GM12878 (cell line): Measurements from ENCODE around the gene ADCYAP1R1. TPM values are rescaled to one million over a fixed set of nuclear protein-coding genes. Genes with fewer than 3 reads are reported as not detected.

Experiments
- ATAC-seq: fragments of 200-7000 bp; cut with Tn5 transposase; 3 replicates; pipeline ENCODE4 v1.9.1; 2020; ENCODE audit warnings: mild to moderate bottlenecking, moderate library complexity
- BruUV-seq: library from RNA; stranded (reverse); fragments of 400-500 nt; replicated peaks from 2 replicates; lab custom pipeline; 2021; lab: Mats Ljungman, UMichigan
- CTCF ChIA-PET: fragments of 300-600 bp; sonication (Branson Sonifier 250); formaldehyde crosslinking; extraction: SDS; loops from one replicate; lab custom pipeline; 2021; ENCODE audit warnings: inconsistent platforms; lab: Yijun Ruan, JAX
- POLR2A ChIA-PET: fragments of 350-600 bp; formaldehyde crosslinking; extraction: SDS; loops from one replicate; lab custom pipeline; 2021; ENCODE audit warnings: inconsistent platforms; lab: Charles Lee
- RAD21 ChIA-PET: fragments of 300-600 bp; sonication (Branson Sonifier 250); formaldehyde crosslinking; loops from one replicate; lab custom pipeline; 2023; ENCODE audit warnings: antibody characterized with exemption; ENCODE audit not compliant: unreplicated experiment; lab: Charles Lee
- SMC1A ChIA-PET: fragments of 300-600 bp; sonication (Branson Sonifier 250); formaldehyde crosslinking; loops from one replicate; lab custom pipeline; 2023; ENCODE audit not compliant: unreplicated experiment, uncharacterized antibody; lab: Charles Lee
- DNase-seq: peaks from one replicate; pipeline ENCODE4 v3.0.0-alpha.2; 2011; ENCODE audit warnings: low read depth, low spot score
- FAIRE-seq: peaks from 3 replicates; lab custom pipeline; 2011; peaks lifted over from hg19 to GRCh38; lab: Jason Lieb, UNC
- H2AFZ ChIP-seq: 2 replicates; pipeline ENCODE4 v1.6.0; 2011; ENCODE audit warnings: low read depth, low read length, control low read depth; ENCODE audit not compliant: control insufficient read depth
- H3K27ac ChIP-seq: 2 replicates; pipeline ENCODE4 v1.5.1; 2011; ENCODE audit warnings: control low read depth; ENCODE audit not compliant: control insufficient read depth, insufficient read depth
- H3K27me3 ChIP-seq, 2 experiments: replicated peaks in 1 of 2; 2 replicates each; pipeline versions ENCODE4 v1.6.0 to v1.6.1; 2011; ENCODE audit warnings: low read length in 1 of 2; ENCODE audit not compliant: control insufficient read depth in 2 of 2, insufficient read depth in 2 of 2
- H3K36me3 ChIP-seq, 2 experiments: 2 replicates each; pipeline ENCODE4 v1.5.1; 2011; ENCODE audit warnings: low read length in 1 of 2; ENCODE audit not compliant: control insufficient read depth in 2 of 2, insufficient read depth in 2 of 2
- H3K4me1 ChIP-seq: 2 replicates; pipeline ENCODE4 v1.6.1; 2011; ENCODE audit warnings: mild to moderate bottlenecking, low read length, moderate library complexity, mixed read lengths; ENCODE audit not compliant: control insufficient read depth, insufficient read depth
- H3K4me2 ChIP-seq: 2 replicates; pipeline ENCODE4 v1.6.0; 2011; ENCODE audit warnings: control low read depth; ENCODE audit not compliant: control insufficient read depth, insufficient read depth
- H3K4me3 ChIP-seq: fragments of 200-600 bp; sonication (generic); 2 replicates; pipeline ENCODE4 v1.5.1; 2016
- H3K79me2 ChIP-seq: 2 replicates; pipeline ENCODE4 v1.6.0; 2011; ENCODE audit warnings: low read length; ENCODE audit not compliant: control insufficient read depth, insufficient read depth
- H3K9ac ChIP-seq: 2 replicates; pipeline ENCODE4 v1.8.0; 2011; ENCODE audit warnings: low read length, control low read depth, mixed read lengths; ENCODE audit not compliant: control insufficient read depth, insufficient read depth
- H3K9me3 ChIP-seq: replicated peaks from 3 replicates; pipeline ENCODE4 v1.5.1; 2011; ENCODE audit warnings: mild to moderate bottlenecking, low read length; ENCODE audit not compliant: control insufficient read depth, insufficient read depth
- H4K20me1 ChIP-seq: 2 replicates; pipeline ENCODE4 v1.6.0; 2011; ENCODE audit not compliant: control insufficient read depth, insufficient read depth
- ASH2L ChIP-seq: fragments of 300-600, 200-600 bp; sonication (generic); IDR thresholded peaks from 2 replicates; pipeline ENCODE4 v1.6.1; 2017; ENCODE audit warnings: low read depth, mild to moderate bottlenecking, borderline replicate concordance
- CBX5 ChIP-seq: sonication (generic); IDR thresholded peaks from 2 replicates; pipeline ENCODE4 v1.6.1; 2016; ENCODE audit warnings: low read depth, moderate library complexity, mild to moderate bottlenecking, inconsistent platforms
- CEBPB ChIP-seq, 2 experiments: fragments of 150-350 bp in 1 of 2; IDR thresholded peaks; 2 replicates each; pipeline ENCODE4 v1.6.1; 2012 to 2014; ENCODE audit warnings: low read depth in 2 of 2, low read length in 2 of 2, borderline replicate concordance in 1 of 2, inconsistent platforms in 1 of 2
- CREB1 ChIP-seq: IDR thresholded peaks from 2 replicates; pipeline ENCODE4 v1.6.1; 2012; ENCODE audit warnings: low read depth, mild to moderate bottlenecking, inconsistent platforms
- KAT2A ChIP-seq: conservative IDR thresholded peaks from 2 replicates; pipeline ENCODE4 v1.6.1; 2011; ENCODE audit warnings: low read depth, low read length; ENCODE audit not compliant: control insufficient read depth
- MEF2B ChIP-seq: fragments of 450-650 bp; IDR thresholded peaks from 2 replicates; pipeline ENCODE4 v1.6.1; 2018; ENCODE audit warnings: mild to moderate bottlenecking, moderate library complexity; ENCODE audit not compliant: partially characterized antibody, poor library complexity, severe bottlenecking
- SPI1 ChIP-seq: IDR thresholded peaks from 2 replicates; pipeline ENCODE4 v1.6.1; 2011; ENCODE audit warnings: low read depth, mild to moderate bottlenecking, low read length, moderate library complexity, borderline replicate concordance; ENCODE audit not compliant: insufficient read depth
- WRNIP1 ChIP-seq: IDR thresholded peaks from 2 replicates; pipeline ENCODE4 v1.6.1; 2011; ENCODE audit warnings: low read depth, low read length, improper control_type of control experiment, borderline replicate concordance
- YBX1 ChIP-seq: fragments of 450-650 bp; IDR thresholded peaks from 2 replicates; pipeline ENCODE4 v1.6.1; 2016; ENCODE audit warnings: antibody characterized with exemption
- WGBS: methylation state at CpG from one replicate; pipeline ENCODE4 v1.1.6; 2016; ENCODE audit warnings: low lambda C conversion rate; ENCODE audit not compliant: insufficient replicate concordance, insufficient coverage; ENCODE audit errors: missing lambda C conversion rate; 5-methylcytosine and 5-hydroxymethylcytosine counted together
- in situ Hi-C: fragments of 300-500 bp; cut with MboI; formaldehyde crosslinking; loops from 9 replicates; pipeline ENCODE4 v1.14.3; 2018; ENCODE audit warnings: mixed read lengths
- intact Hi-C: fragments of 100-400 bp; cut with micrococcal nuclease; formaldehyde crosslinking; loops from one replicate; pipeline ENCODE4 v1.14.2; 2022; ENCODE audit not compliant: unreplicated experiment
- polyA plus RNA-seq, 11 experiments: library from polyadenylated mRNA; depleted of rRNA in 4 of 11; unstranded in 6 of 11; stranded (reverse) in 5 of 11; fragments of >200 nt; fragmentation: Nextera tagmentation in 4 of 11; fragmentation: Illumina TruSeq in 1 of 11; extraction: Ambion mirVana in 4 of 11; extraction: Trizol in 1 of 11; gene quantifications; 1 replicate in 1 of 11; 2 replicates in 10 of 11; pipeline versions ENCODE4 v1.2.1 to v1.2.3, GENCODE V29; 2011 to 2016; ENCODE audit warnings: inconsistent platforms in 2 of 11, missing spikeins in 2 of 11, low read depth in 1 of 11
- total RNA-seq, 4 experiments: library from RNA; depleted of rRNA in 3 of 4; stranded (reverse); fragments of >200 nt in 3 of 4; fragmentation: Illumina TruSeq in 1 of 4; extraction: Trizol in 1 of 4; gene quantifications; 2 replicates each; pipeline versions ENCODE4 v1.2.1 to v1.2.3, GENCODE V29; 2013 to 2021
- TF ChIP-seq, protein P1 (sequence below): IDR thresholded peaks from 2 replicates; pipeline ENCODE4 v1.6.1; 2012; ENCODE audit warnings: low read length, inconsistent platforms
- TF ChIP-seq, protein P2 (sequence below): IDR thresholded peaks from 2 replicates; pipeline ENCODE4 v1.6.1; 2011; ENCODE audit warnings: low read depth, mild to moderate bottlenecking, low read length, moderate library complexity, borderline replicate concordance; ENCODE audit errors: extremely low read depth
- TF ChIP-seq, protein P3 (sequence below): fragments of 450-650 bp; IDR thresholded peaks from 2 replicates; pipeline ENCODE4 v1.6.1; 2016; ENCODE audit warnings: mild to moderate bottlenecking, moderate library complexity, borderline replicate concordance

Gene ADCYAP1R1
- total and polyA plus RNA-seq, 10 of the 15 experiments (the other 5 are each of a cell fraction or from before 2014, with no cell fraction given) = not detected

DNA sequence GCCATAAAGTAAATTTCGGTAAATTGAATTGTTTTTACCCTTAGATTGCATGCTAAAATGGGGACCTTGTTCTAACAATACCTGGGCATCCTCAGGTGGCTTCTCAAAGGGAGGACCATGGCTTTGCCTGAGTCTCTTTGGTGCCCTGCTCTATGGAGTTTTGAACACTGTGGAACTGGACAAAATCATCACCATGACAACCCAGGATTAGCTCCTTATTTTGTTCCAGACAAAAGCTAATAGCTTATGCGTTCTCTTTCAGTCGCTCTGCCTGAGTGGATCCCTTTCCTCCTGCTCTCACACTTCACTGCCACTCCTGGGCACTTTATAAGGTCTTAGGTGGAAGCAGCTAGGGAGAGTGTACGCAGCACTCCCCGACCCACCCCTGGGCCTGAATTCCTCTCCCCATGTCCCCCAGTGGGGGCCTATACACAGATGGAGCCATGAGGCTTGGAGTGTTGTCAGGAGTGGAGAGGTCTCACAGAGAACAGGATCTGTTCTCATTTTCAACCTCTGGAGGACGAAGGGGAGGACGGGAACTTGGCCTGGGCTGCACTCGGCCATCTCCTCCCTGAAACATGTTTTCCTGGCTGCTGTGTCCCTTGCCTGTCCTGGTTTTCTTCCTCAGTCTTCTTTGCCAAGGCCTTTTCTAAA, 19.0 kb downstream of the ADCYAP1R1 start (continued):
- TF ChIP-seq MEF2B (no peak), CBX5 (no peak), KAT2A (no peak), ASH2L (no peak)
- TF ChIP-seq, protein P1, sequence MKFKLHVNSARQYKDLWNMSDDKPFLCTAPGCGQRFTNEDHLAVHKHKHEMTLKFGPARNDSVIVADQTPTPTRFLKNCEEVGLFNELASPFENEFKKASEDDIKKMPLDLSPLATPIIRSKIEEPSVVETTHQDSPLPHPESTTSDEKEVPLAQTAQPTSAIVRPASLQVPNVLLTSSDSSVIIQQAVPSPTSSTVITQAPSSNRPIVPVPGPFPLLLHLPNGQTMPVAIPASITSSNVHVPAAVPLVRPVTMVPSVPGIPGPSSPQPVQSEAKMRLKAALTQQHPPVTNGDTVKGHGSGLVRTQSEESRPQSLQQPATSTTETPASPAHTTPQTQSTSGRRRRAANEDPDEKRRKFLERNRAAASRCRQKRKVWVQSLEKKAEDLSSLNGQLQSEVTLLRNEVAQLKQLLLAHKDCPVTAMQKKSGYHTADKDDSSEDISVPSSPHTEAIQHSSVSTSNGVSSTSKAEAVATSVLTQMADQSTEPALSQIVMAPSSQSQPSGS = no peak
- TF ChIP-seq, all 136 proteins: peak for 0

DNA sequence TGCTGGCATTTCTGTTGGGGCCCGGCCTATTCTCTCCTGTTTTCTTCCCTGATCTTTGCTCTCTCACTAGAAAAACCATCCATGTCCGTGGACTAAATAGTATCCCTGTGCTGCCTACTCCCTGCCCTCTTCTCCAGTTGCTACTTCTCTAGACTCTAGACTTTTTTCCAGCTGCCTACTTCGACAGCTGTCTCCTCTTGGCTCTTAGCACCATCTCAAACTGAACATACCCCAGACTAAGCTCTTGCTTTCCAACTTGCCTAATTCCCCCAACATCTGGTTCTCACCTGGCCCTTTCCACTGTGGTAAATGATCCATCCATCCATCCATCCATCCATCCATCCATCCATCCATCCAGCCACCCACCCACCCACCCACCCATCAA, 19.5 kb downstream of the ADCYAP1R1 start:
- POLR2A ChIA-PET = no interaction called here
- FAIRE-seq (no peak), DNase-seq (no peak), ATAC-seq (no peak)
- RAD21 ChIA-PET = no interaction called here
- intact Hi-C loops = no loop called here
- TF ChIP-seq, protein P2, sequence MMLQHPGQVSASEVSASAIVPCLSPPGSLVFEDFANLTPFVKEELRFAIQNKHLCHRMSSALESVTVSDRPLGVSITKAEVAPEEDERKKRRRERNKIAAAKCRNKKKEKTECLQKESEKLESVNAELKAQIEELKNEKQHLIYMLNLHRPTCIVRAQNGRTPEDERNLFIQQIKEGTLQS = no peak
- TF ChIP-seq SPI1 = no peak
- TF ChIP-seq, protein P3, sequence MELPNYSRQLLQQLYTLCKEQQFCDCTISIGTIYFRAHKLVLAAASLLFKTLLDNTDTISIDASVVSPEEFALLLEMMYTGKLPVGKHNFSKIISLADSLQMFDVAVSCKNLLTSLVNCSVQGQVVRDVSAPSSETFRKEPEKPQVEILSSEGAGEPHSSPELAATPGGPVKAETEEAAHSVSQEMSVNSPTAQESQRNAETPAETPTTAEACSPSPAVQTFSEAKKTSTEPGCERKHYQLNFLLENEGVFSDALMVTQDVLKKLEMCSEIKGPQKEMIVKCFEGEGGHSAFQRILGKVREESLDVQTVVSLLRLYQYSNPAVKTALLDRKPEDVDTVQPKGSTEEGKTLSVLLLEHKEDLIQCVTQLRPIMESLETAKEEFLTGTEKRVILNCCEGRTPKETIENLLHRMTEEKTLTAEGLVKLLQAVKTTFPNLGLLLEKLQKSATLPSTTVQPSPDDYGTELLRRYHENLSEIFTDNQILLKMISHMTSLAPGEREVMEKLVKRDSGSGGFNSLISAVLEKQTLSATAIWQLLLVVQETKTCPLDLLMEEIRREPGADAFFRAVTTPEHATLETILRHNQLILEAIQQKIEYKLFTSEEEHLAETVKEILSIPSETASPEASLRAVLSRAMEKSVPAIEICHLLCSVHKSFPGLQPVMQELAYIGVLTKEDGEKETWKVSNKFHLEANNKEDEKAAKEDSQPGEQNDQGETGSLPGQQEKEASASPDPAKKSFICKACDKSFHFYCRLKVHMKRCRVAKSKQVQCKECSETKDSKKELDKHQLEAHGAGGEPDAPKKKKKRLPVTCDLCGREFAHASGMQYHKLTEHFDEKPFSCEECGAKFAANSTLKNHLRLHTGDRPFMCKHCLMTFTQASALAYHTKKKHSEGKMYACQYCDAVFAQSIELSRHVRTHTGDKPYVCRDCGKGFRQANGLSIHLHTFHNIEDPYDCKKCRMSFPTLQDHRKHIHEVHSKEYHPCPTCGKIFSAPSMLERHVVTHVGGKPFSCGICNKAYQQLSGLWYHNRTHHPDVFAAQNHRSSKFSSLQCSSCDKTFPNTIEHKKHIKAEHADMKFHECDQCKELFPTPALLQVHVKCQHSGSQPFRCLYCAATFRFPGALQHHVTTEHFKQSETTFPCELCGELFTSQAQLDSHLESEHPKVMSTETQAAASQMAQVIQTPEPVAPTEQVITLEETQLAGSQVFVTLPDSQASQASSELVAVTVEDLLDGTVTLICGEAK = no peak
- no peak for TF ChIP-seq YBX1
- no peak for TF ChIP-seq CREB1
- TF ChIP-seq WRNIP1 = no peak
- no peak for TF ChIP-seq CEBPB (IDR thresholded peaks at IDR 0.05; ENCODE audit: borderline replicate concordance in 1 of 2, low read depth in 2 of 2, low read length in 2 of 2)
- in situ Hi-C loops = no loop called here
- Histone ChIP-seq H3K36me3 (no peaks in the 10 kb centered on the region), H3K4me2 (no peak overlapping the region), H3K79me2 (no peaks in the 10 kb centered on the region), H3K9me3 (no peaks in the 10 kb centered on the region), H3K4me1 (no peaks in the 10 kb centered on the region), H3K27me3 (peaks cover 0 to 12% of the 10 kb centered on the region in 2 experiments; a peak in 3 of 4 replicates), H2AFZ (no peak overlapping the region), H3K4me3 (no peak overlapping the region), H3K9ac (no peak overlapping the region), H4K20me1 (no peaks in the 10 kb centered on the region), H3K27ac (no peak overlapping the region)
- SMC1A ChIA-PET = no interaction called here
- WGBS = 22% methylated on average over 3 of the region's 3 CpGs
- CTCF ChIA-PET = no interaction called here
- no TSS peak for BruUV-seq
